Fibroblast of pulmonary artery (primary cell): Measurements from ENCODE around the gene ITGA8.

Experiments
- DNase-seq: peaks from one replicate; pipeline ENCODE4 v3.0.0-alpha.2; 2010; ENCODE audit warnings: low read depth
- H3K4me3 ChIP-seq: replicated peaks from 2 replicates; pipeline ENCODE4 v1.5.1; 2011; ENCODE audit warnings: low read depth, mild to moderate bottlenecking, control low read depth, low read length, moderate library complexity
- TF ChIP-seq, protein P1 (sequence below): IDR thresholded peaks from 2 replicates; pipeline ENCODE4 v1.5.1; 2011; ENCODE audit warnings: mild to moderate bottlenecking, control low read depth, low read length, inconsistent platforms; ENCODE audit errors: missing control alignments

Gene ITGA8

DNA sequence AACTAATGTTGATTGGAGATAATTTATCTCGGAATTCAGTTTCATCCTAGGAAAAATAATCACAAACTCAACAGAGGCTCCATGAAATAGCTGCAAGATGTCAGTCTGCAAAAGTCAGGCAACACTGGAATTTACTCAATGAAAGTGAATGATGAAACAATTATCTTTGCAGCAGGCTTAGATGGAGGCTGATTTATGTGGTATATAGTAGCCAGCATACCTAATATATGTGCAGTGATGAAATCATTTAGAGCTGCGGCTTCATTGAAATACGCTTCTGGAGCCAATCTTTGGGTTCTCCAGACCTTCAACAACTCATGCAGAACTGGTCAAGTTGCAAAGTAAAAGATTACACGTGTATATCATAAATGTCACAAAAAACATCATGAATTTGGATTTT is 113.3 kb downstream of the ITGA8 start:
- H3K4me3 ChIP-seq = no peak overlapping the region
- no peak for DNase-seq
- TF ChIP-seq, protein P1, sequence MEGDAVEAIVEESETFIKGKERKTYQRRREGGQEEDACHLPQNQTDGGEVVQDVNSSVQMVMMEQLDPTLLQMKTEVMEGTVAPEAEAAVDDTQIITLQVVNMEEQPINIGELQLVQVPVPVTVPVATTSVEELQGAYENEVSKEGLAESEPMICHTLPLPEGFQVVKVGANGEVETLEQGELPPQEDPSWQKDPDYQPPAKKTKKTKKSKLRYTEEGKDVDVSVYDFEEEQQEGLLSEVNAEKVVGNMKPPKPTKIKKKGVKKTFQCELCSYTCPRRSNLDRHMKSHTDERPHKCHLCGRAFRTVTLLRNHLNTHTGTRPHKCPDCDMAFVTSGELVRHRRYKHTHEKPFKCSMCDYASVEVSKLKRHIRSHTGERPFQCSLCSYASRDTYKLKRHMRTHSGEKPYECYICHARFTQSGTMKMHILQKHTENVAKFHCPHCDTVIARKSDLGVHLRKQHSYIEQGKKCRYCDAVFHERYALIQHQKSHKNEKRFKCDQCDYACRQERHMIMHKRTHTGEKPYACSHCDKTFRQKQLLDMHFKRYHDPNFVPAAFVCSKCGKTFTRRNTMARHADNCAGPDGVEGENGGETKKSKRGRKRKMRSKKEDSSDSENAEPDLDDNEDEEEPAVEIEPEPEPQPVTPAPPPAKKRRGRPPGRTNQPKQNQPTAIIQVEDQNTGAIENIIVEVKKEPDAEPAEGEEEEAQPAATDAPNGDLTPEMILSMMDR = no peak

DNA sequence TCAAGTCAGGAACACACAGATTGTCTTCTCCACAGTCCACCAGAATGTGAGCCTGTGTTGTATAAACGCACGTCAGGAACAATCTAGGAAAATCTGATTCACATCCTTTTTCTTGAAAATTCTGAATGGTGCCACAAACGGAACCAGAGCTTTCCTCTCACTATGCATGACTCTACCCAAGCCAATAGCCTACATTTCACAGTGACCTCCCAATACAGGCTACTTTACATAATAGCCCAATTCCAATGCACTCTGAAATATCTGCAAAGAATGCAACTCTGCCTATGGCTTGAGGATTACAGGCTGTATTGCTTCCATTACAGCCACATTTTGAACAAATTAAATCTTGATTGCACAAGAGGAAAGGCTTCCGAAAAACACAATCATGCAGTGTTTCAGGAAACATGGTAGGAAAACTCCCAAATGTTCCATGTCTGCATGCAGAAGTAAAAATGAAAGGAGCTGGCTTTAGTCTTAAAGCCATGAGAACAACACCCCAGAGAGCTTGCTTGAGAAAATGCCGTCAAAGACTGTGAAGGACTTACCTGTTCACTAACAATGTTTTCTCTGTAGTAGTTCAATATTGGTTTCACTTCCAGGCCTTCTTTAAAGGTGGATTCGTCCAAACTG is 113.9 kb downstream of the ITGA8 start:
- DNase-seq = no peak
- TF ChIP-seq, protein P1 = no peak

DNA sequence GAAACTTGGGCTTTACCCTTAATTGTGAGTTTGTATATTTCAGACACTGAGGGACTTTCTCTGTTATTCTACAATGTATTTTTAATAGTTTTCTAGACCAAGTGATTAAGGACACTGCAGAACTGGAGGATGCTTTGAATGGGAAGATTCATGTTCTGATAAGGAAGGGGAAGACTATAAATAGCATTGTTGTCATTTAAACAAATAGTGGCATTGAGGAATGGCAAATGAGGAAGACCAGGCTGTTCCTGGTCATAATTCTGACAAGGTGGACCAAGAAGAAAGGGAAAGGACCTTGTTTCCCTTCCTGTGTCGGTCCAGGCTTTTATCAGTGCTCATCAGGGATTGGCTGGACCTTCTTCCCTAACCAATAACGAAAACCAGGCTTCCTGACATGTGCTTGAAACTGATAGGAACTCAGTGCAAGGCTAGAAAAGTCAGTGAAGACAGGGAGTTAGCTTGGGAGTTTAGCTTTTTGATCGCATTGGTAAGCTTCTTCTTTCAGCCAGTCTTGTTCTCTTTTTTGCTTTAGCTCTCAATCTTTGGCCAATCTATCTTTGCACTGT is 116.2 kb downstream of the ITGA8 start:
- DNase-seq = no peak
- no peak overlapping the region for H3K4me3 ChIP-seq
- TF ChIP-seq, protein P1 = no peak

More for the DNA sequence above, 113.9 kb downstream of the ITGA8 start:
- H3K4me3 ChIP-seq = no peak overlapping the region

DNA sequence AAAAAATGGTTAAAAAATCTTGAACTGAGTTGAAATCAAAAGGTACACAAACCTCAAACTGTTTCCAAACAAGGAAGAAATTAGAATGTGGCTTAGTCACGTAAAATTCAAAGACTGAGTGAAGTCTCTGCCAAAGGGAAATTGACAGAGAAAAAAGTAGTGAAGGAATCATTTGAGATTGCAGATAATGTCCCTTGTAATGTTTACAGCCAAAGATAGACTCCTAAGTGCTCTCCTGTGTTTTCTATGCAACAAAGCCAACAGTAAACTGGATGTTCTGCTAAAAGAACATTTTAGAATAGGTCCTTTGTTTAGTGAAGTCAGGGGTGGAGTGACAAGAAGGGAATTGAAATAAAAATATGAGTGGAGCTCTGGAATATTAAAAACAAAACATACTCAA is 117.9 kb downstream of the ITGA8 start:
- no peak overlapping the region for H3K4me3 ChIP-seq
- no peak for DNase-seq
- TF ChIP-seq, protein P1 = no peak

DNA sequence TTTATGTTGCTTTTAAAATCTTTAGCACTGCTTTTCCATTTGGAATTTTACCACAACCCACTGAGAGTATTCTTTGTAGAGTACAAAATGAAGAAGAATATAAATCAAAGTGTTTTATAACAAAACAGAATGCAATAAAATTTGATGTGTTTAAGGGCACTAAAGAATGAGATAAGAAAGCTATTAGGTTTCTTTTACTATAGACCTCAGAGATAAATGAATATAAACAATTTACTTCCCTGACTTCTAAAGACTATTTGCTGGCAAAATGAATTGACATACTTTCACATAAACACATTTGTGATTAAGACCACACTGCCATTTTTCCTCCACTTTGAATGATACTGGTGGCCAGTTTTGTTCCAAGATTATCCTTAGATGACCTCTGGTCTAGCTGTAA is 124.5 kb downstream of the ITGA8 start:
- TF ChIP-seq, protein P1 = no peak
- DNase-seq = no peak
- no peak overlapping the region for H3K4me3 ChIP-seq

DNA sequence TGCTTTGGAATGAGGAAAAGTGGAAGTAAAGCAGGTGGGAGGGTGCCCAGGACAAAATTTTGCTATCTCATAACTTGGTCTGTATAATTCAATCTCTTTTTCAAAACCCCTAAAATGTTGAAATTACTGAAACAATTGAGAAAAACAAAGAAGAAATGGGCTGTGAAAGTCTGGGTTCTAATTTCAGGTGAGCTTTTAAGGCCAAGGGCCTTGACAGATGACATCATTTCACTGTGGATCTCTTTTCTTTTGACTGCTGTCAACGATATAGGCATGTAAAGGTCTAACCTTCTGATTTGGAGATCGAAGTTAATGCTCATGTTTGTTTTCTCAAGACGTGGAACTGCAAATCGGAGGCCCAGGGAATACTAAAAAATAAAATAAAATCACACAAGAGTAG is 127.8 kb downstream of the ITGA8 start:
- DNase-seq = no peak
- no peak overlapping the region for H3K4me3 ChIP-seq
- TF ChIP-seq, protein P1 = no peak

DNA sequence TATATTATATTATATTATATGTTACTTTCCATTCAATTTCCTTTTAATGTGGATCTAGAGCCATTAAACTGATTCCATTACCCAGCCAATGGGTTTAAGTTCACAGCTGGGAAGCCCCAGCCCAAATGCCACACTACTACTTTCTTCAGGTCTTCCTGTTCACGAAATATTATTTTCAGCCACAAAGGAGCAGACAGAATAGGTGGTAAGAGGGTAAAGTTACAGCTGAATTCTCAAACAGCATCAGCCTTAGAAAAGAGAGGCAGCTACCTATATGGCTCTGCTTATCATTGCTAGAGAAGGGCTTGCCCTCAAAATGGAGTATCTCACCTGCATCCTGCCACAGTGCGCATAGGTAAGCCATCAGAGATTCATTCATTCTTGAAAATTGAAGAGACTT is 128.3 kb downstream of the ITGA8 start:
- TF ChIP-seq, protein P1 = no peak
- H3K4me3 ChIP-seq = no peak overlapping the region
- no peak for DNase-seq
